Liver (tissue), 9 donors: ENCODE results near the gene SMYD3. TPM values are rescaled to one million over a fixed set of nuclear protein-coding genes. Genes with fewer than 3 reads are reported as not detected.

Source experiments
- DNase-seq: peaks from one replicate; pipeline ENCODE4 v3.0.0-alpha.2; 2017; ENCODE audit warnings: low spot score
- H3K27ac ChIP-seq, 2 donors: one replicate each; pipeline ENCODE4 v1.7.0; 2013; ENCODE audit warnings: inconsistent platforms in 2 of 2, low read length in 2 of 2, control low read depth in 1 of 2, low read depth in 1 of 2, mild to moderate bottlenecking in 1 of 2
- H3K27me3 ChIP-seq, 4 donors: one replicate each; pipeline versions ENCODE4 v1.6.1 to v1.7.0; 2013; ENCODE audit warnings: low read length in 3 of 4, inconsistent platforms in 1 of 4, mild to moderate bottlenecking in 1 of 4, moderate library complexity in 1 of 4; ENCODE audit not compliant: control insufficient read depth in 4 of 4, insufficient read depth in 4 of 4
- H3K36me3 ChIP-seq, 4 donors: one replicate each; pipeline versions ENCODE4 v1.6.1 to v1.7.0; 2013; ENCODE audit warnings: low read length in 3 of 4, mild to moderate bottlenecking in 3 of 4, low read depth in 1 of 4, moderate library complexity in 1 of 4; ENCODE audit not compliant: control insufficient read depth in 4 of 4, insufficient read depth in 3 of 4
- H3K4me1 ChIP-seq, 4 donors: one replicate each; pipeline versions ENCODE4 v1.6.1 to v1.7.0; 2013; ENCODE audit warnings: low read length in 3 of 4, mild to moderate bottlenecking in 3 of 4, moderate library complexity in 1 of 4; ENCODE audit not compliant: control insufficient read depth in 4 of 4, insufficient read depth in 4 of 4
- H3K4me3 ChIP-seq, 3 donors: one replicate each; pipeline versions ENCODE4 v1.6.1 to v1.7.0; 2013; ENCODE audit warnings: low read length in 3 of 3, control low read depth in 1 of 3, low read depth in 1 of 3, mild to moderate bottlenecking in 1 of 3
- H3K9ac ChIP-seq, 2 donors: one replicate each; pipeline ENCODE4 v1.7.0; 2013; ENCODE audit warnings: low read length in 2 of 2, mild to moderate bottlenecking in 2 of 2, moderate library complexity in 2 of 2, control low read depth in 1 of 2, low read depth in 1 of 2
- H3K9me3 ChIP-seq, 4 donors: one replicate each; pipeline versions ENCODE4 v1.6.1 to v1.7.0; 2013; ENCODE audit warnings: low read length in 3 of 4; ENCODE audit not compliant: control insufficient read depth in 4 of 4
- CTCF ChIP-seq: fragments of 150-350 bp; IDR thresholded peaks from 2 replicates; pipeline ENCODE4 v1.5.1; 2017; ENCODE audit warnings: improper control_type of control experiment, low read depth, low read length; ENCODE audit not compliant: missing input control
- HNF4A ChIP-seq, 2 donors: conservative IDR thresholded peaks; 2 replicates each; pipeline ENCODE4 v1.6.1; 2016; ENCODE audit warnings: antibody characterized with exemption in 2 of 2, mild to moderate bottlenecking in 2 of 2
- JUND ChIP-seq, 2 donors: IDR thresholded peaks; 2 replicates each; pipeline ENCODE4 v1.6.1; 2016; ENCODE audit warnings: antibody characterized with exemption in 2 of 2
- REST ChIP-seq: IDR thresholded peaks from 2 replicates; pipeline ENCODE4 v1.6.1; 2016; ENCODE audit warnings: antibody characterized with exemption, mild to moderate bottlenecking
- RXRA ChIP-seq, 2 donors: IDR thresholded peaks; 2 replicates each; pipeline ENCODE4 v1.6.1; 2017 to 2018; ENCODE audit warnings: antibody characterized with exemption in 2 of 2, mild to moderate bottlenecking in 1 of 2
- SP1 ChIP-seq: IDR thresholded peaks from 2 replicates; pipeline ENCODE4 v1.6.1; 2018; ENCODE audit warnings: antibody characterized with exemption, mild to moderate bottlenecking
- whole genome bisulfite sequencing: extraction: QIAGEN DNeasy Blood & Tissue Kit; methylation state at CpG from one replicate; pipeline ENCODE4 v1.1.7; 2013; 5-methylcytosine and 5-hydroxymethylcytosine counted together
- polyA plus RNA-seq, 2 donors: library from polyadenylated mRNA; stranded (reverse) in 1 of 2; unstranded in 1 of 2; fragments of 200-250 nt in 1 of 2; fragments of >200 nt in 1 of 2; fragmentation: Nextera tagmentation in 1 of 2; extraction: Ambion mirVana in 1 of 2; gene quantifications; one replicate each; pipeline versions ENCODE4 v1.2.1 to v1.2.3, GENCODE V29; 2013 to 2015
- total RNA-seq, 2 donors: library from RNA; depleted of rRNA; stranded (reverse); fragments of >200 nt; gene quantifications; one replicate each; pipeline ENCODE4 v1.2.3, GENCODE V29; 2014
- donor health status: healthy.
- donor health status: healthy.
- donor health status: healthy.
- donor health status: healthy.
- donor health status: healthy.

SMYD3 gene
- total and polyA plus RNA-seq, 4 donors: 3.1 to 9.1 (median 8.0) TPM

- Histone ChIP-seq H3K36me3 (no peaks in the 10 kb centered on the region), H3K9ac (no peak overlapping the region), H3K27ac (no peak overlapping the region), H3K9me3 (no peaks in the 10 kb centered on the region), H3K27me3 (no peaks in the 10 kb centered on the region), H3K4me3 (no peak overlapping the region), H3K4me1 (no peaks in the 10 kb centered on the region)
- no peak for DNase-seq
- WGBS: 85% methylated on average over 7 of the region's 7 CpGs
- TF ChIP-seq REST (no peak), SP1 (no peak)
Measured at GRCh38 chr1:246165826-246166709, 341.0 kb downstream of the SMYD3 start.

- DNase-seq: no peak
- no peaks in the 10 kb centered on the region for H3K36me3 ChIP-seq
- TF ChIP-seq JUND (IDR thresholded peaks at IDR 0.05) (no peak), RXRA (IDR thresholded peaks at IDR 0.05) (no peak)
- no peaks in the 10 kb centered on the region for H3K9me3 ChIP-seq
- no peak overlapping the region for H3K4me3 ChIP-seq
- H3K27me3 ChIP-seq: no peaks in the 10 kb centered on the region
- 93% methylated on average over 9 of the region's 9 CpGs for WGBS
- H3K9ac ChIP-seq: no peak overlapping the region
- H3K4me1 ChIP-seq: no peaks in the 10 kb centered on the region
- no peak overlapping the region for H3K27ac ChIP-seq
Measured at GRCh38 chr1:246164764-246165163, 342.3 kb downstream of the SMYD3 start.

GRCh38 chr1:246162560-246162959 lies 344.5 kb downstream of the SMYD3 start:
- H3K4me3 ChIP-seq: no peak overlapping the region
- no peaks in the 10 kb centered on the region for H3K9me3 ChIP-seq
- H3K9ac ChIP-seq: no peak overlapping the region
- H3K36me3 ChIP-seq: no peaks in the 10 kb centered on the region
- DNase-seq: no peak
- no peak overlapping the region for H3K27ac ChIP-seq
- H3K4me1 ChIP-seq: no peaks in the 10 kb centered on the region
- H3K27me3 ChIP-seq: no peaks in the 10 kb centered on the region
- 99% methylated on average over 1 of the region's 1 CpG for WGBS
- no peak for TF ChIP-seq HNF4A (conservative IDR thresholded peaks at IDR 0.05)
- TF ChIP-seq REST: no peak
- TF ChIP-seq CTCF: no peak
